Activated gamma-delta T cell (primary cell): ENCODE data around the gene TMEM150A.
"Not testable (repeated sequence)": the region's sequence is repeated elsewhere in the genome, so short reads cannot be mapped to it uniquely, and the experiment has no call there.

Experiments used
- DNase-seq: peaks from one replicate; lab custom pipeline; 2025; lab: John Stamatoyannopoulos, UW

The TMEM150A gene

DNA sequence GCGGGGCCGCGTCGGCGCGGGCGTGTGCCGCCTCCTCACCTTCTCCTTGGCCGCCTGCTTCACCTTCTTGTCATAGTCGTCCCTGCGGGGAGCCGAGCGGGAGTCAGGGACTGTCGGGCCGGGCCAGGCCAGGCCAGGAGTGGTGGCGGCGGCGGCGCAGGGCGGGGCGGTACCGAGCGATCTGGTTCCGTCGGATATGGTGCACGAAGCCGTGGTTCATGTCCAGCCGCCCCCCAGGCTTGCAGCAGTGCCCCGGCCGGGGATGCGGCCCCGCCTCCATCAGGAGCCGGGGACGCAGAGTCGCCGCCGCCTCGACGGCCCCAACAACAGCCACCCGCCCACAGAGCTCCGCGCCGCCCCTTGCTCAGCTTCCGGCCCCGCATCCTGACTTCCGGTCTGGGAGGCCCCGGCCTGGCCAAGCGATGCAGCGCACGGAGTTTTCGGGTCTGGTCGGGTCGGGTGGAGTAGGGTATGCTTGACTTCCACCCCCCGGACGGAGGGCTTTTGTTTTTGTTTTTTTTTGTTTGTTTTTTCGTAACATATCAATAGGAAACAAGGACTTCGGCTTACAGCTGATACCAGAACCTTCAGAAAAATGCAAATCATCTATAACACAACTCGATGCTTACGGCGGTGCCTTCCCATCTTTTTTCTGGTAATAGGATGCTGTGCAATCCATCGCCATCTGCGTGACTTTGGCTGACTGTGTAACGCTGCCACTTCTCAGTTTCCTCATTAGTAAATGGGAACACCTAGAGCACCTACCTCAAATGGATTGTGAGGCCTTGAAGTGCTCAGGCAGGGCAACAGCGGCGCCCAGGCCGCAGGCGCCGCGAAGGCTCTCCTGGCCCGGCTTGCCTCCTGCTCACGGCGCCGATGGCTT, 9.4 kb upstream of the TMEM150A start, which contains the start of gene C2orf68:
TSS of gene C2orf68 (minus strand) at position 362 of the 883 bp plus-strand sequence. CDS start at position 280, 82 bp downstream.
- peak; percentile 74 for DNase-seq

- DNase-seq = no peak
Observed at GRCh38 chr2:85611217-85611704, 8.8 kb upstream of the TMEM150A start.

DNA sequence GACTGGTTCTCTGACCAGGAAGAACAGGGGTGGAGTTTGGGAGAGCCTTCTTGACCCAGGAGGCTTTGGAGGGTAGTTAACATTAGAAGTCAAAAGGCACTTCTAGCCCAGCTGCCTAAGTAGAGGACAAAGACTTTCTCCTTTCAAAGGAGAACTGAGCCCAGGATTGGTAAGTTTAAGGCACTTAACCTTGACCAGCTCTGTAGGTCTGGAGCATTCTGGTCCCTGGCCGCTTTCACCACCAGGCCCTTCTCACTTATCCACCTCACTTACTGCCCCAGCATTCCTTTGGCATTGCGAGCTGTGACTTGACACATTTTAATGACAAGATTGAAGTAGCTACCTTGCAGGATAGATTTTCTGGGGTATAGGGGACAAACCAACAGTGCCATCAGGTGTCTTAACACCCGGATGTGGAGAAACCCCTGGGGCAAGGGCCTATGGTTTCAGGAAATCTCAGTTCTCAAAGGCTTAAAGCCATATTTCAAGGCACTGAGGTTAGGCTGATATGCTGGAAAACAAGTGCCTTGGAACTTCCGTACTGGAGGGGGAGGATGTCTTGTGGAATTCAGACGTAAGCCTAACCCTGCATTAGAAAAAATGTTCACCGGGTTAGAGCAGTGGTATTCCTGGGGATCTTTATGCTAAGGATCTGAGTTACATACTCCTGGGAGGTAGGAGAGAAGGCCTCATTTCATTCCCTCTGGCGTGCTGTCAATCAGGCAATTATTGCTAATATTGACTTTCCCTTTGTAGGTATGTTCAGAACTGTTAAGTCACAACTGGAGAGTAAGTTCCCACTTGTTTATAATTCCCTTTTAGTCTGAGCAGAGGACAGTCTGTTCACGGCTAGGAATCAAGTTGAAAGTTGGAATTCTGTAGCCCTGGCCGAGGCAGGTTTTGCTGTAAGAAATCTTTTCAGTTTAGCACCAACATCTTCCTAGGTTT, 5.0 kb upstream of the TMEM150A start:
- DNase-seq = no peak

DNA sequence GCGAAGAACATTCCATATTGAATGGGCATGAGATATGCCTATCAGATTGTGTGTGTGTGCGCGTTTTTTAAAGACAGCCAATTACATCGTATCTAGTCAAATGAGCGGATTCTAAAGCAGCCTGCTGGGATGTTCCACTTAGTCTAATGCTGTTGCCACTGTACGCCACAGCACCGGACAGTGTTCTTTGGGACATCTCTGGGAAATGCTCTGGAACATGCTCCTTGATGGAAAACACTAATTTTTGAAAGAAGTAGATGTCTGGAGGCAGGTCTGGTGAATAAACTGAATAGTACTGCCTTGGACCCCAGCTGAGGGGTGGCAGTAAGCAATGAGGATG, 3.6 kb upstream of the TMEM150A start:
- no peak for DNase-seq

DNA sequence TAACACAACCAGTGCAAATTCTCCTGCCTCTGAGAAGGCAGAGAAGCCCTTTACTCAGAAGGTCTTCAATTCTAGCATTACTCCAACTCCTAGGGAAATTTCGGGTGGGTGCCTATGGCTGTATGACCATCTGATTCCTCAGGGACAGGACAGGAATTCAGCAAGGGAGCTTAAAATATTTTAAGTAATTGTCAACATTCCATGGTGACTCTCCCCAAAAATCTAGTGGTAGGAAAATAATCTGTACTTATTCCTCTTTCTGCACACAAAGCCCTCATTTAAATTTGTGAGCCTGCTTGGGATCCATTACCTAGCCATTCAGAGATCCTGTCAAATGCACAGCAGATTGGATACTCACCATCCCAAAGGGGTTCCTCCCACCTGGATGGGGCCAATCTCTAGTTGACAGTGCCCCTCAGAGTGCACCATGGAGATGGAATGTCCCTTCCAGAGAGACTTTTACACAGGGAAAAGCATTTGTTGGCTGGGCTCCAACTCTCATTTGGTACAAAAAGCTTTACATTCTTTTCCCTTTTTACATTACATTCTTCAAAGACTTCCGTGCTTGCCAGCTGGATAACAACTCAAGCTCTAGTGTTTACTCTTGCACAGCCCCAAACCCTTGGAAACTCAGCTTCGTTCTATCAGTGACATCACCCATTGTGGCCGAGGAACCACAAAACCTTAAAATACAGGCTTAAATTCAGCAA, 3.1 kb upstream of the TMEM150A start:
- DNase-seq = no peak

DNA sequence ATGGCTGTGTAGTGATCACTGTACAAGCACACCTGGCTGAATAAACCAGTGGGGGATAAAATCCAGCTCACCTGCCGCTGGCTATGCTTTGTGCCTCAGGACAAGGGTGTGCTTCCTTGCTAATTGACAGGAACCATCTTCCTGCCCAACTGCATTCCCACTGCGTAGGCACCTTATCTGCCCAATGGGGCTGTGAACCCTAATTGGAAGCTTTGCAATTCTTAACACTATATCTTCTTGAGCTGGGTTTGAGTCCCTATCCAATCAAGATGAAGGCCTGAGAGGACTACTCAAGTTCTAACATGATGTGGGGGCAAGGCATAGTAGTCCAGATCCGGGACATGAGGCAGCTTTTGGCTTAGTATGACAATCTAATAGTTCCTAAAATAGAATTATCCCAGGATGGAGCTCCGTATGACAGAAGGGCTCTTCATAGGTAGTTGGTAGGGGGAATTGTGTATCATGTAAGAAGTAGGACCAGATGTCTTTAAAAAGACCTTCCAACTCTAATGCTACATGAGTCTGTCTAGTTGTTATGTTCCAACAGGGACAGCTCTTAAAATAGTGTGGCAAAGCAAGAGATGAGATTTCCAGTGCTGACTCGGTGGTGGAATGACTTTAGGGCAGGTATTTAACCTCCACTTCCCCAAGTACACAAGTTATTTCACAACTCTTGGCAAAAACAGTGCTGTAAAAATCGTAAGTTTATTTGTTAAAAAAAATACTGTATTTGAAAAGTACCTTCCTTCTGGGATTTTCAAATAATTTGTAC, 2.3 kb upstream of the TMEM150A start:
- no peak for DNase-seq

- DNase-seq = not testable (repeated sequence)
Observed at GRCh38 chr2:85604133-85604444, 1.6 kb upstream of the TMEM150A start.

GRCh38 chr2:85601771-85602475, 575 bp downstream of the TMEM150A start:
- DNase-seq = no peak

DNA sequence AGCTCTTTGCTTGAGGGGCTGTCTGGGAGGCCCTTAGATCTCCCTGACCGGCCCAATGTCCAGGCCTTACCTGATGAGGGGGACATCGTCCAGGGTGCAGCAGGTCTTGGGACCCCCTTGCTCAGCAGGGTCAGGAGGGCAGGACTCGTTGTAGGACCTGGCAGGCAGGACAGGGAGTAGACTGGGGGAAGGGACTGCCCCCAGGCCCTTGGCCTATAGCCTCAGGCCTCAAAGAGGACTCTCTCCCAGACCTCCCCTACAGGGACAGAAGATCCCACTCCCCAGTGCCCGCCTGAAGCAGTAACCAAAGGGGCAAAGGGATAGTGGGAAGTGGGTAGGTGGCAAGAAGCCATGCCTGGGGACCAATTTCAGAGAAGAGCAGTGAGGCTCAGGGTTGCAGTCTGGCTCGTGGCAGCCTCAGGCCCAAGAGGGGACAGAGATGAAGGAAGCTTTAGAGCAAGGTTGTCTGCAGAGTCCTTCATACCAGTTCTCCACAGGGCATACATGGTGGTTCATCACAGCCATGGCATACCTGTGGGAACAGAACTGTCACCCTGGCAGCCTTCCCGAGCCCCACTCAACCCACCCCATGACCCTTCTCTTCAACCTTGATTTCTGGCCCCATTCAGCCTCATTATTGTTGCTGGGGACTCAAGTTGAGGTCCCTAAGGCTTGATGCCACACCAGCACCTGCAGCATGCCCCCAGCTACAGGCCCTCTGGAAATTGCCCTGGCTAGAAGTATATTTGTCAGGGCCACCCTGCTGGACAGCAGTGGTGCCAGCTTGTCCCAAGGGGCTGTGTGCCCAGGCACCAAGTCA, 1.3 kb downstream of the TMEM150A start:
- DNase-seq = no peak

DNA sequence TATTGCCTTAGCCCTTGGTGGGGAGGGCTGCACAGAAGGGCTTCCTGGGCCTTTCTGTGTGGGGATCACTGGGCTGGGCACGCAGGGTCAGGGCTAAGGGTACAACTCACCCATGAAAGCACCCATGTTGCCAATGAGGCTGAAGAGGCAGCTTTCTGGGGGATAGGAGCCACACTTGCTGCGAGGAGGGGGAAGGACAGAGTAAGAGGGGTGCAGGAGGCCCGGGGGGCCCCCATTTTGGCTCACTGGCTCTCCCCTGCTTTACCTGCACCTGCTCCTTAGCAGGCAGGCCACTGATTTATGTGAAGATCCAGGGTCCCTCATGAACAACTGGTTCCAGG, 2.3 kb downstream of the TMEM150A start:
- no peak for DNase-seq

GRCh38 chr2:85599468-85600234, 2.8 kb downstream of the TMEM150A start:
- DNase-seq = no peak

- no peak for DNase-seq
Observed at GRCh38 chr2:85598594-85599340, 3.7 kb downstream of the TMEM150A start.

DNA sequence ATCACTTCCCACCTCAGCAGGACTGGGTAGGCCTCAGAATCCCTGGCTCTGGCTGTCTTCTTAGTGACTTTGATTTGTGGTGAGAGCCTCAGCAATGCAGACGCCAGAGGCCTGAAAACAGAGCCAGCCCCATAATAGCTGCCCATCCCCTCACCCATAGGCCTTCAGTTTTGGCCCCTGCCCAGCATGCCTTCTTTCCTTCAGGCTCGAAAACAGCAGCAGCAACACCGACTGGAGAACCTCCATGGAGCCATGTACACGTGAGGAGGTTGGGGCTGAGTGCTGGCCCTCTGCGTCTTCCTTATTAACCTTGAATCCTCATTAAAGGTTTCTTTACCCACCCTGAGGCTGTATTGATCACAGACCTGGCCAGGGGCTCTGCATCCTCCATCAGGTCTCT, 5.3 kb downstream of the TMEM150A start:
- no peak for DNase-seq

- DNase-seq = no peak
Observed at GRCh38 chr2:85596486-85597143, 5.9 kb downstream of the TMEM150A start.

DNA sequence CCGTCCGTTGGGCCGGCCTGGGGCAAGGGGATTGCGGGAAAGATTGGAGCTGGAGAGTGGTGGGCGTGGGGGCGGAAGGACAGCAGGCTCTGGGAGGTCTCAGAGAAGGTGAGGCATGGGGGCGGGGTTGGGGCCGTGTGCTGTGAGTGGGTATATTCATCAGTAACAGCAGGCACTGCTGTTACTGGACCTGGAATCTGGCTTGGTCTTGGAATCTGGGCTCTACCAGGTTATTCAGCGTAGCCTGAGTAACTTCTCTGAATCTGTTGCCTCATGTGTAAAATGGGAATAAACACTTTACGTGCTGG, 6.5 kb downstream of the TMEM150A start:
- DNase-seq = no peak

DNA sequence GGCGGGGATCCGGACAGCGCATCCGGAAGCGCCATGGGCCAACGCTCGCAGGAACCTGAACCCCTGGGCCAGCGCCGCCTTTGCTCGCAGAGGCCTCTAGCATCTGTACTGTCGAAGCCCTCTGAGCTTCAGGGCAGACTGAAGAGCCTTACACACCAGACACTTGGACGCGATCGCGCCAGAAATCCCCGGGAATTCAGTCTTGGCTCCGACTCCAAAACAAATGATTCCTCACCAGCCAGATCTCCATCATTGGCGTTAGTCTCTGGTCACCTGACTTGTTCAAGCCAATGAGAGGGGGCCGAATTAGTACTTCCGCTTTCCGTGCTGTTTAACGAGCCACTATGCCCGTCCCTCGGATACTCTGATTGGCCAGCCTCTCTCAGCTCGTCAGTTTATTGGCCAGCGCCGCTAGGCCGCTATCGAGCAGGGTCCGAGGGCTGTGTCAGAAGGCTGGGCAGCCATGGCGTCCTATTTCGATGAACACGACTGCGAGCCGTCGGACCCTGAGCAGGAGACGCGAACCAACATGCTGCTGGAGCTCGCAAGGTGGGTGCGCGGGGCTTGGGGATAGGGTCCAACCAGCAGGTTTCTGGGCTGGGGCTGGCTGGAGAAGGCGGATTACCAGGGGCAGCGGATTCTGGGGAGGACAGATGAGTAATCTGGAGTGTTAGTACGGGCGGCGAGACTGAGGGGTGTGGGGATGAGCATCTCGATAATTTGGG, 7.0 kb downstream of the TMEM150A start, which contains the start of gene RNF181:
TSS of gene RNF181 (plus strand) at position 445 of the 725 bp plus-strand sequence. CDS start at position 464, 19 bp downstream.
- DNase-seq = peak; percentile 50

GRCh38 chr2:85594715-85595300, 7.7 kb downstream of the TMEM150A start:
- DNase-seq = no peak
